Measurements from ENCODE around the gene MRPL53. TPM values are rescaled to one million over a fixed set of nuclear protein-coding genes. Genes with fewer than 3 reads are reported as not detected.
A peak's percentile ranks its signal among the peaks of the same experiment; 100 is the strongest.

The MRPL53 gene
- total RNA-seq, 1 experiment from 2014 or later, result 65.4 TPM

GRCh38 chr2:74454654-74455511 lies 17.6 kb downstream of the MRPL53 start, which contains the start of gene INO80B:
Gene INO80B (plus strand): TSS chr2:74455087. CDS start chr2:74455117, 30 bp downstream.
- peaks cover 12 to 50% of the 10 kb centered on the region in 2 experiments for H3K4me1 ChIP-seq (ENCODE audit: control insufficient read depth in 1 of 2, insufficient read depth in 2 of 2, low read length in 2 of 2)
- ChIA-PET CTCF (interaction anchor here (0.9 to 1.3 kb wide), 2 partner anchors 29 to 78 kb away, joined by 4 to 10 read pairs; partner anchors contain the start of genes CCDC142 and TTC31), POLR2A (interaction anchor here (0.7 to 2.1 kb wide), 7 partner anchors 10 to 63 kb away, joined by 3 to 10 read pairs (median 5); partner anchors contain the start of genes MOGS, PCGF1 and RTKN), RAD21 (ENCODE audit: low non-redundant PET in 1 of 2, low total read pairs in 2 of 2, uncharacterized antibody in 2 of 2, unreplicated experiment in 2 of 2) (no interaction called here)
- H3K79me2 ChIP-seq (ENCODE audit: insufficient read depth, low read length), result peaks cover 11% of the 10 kb centered on the region; the same call in 1 of the 2 replicates
- H2AFZ ChIP-seq (ENCODE audit: low read depth, low read length, poor library complexity, severe bottlenecking), result peak within 1 kb of the TSS; percentile 95
- no peaks in the 10 kb centered on the region for H3K9me2 ChIP-seq (ENCODE audit: insufficient read depth)
- DNase-seq (ENCODE audit: low read depth, low spot score) (peak; percentile 98), ATAC-seq (peak; percentile 50)
- no peaks in the 10 kb centered on the region for H3K27me3 ChIP-seq (ENCODE audit: insufficient read depth, low read length)
- H3K9ac ChIP-seq (ENCODE audit: low read length), result peak within 1 kb of the TSS; percentile 72
- H3K4me2 ChIP-seq (ENCODE audit: low read length), result peak within 1 kb of the TSS; percentile 74
- no peaks in the 10 kb centered on the region for H3K9me3 ChIP-seq (ENCODE audit: control insufficient read depth in 1 of 2, insufficient read depth in 1 of 2, low read depth in 1 of 2, low read length in 2 of 2)
- no peaks in the 10 kb centered on the region for H4K20me1 ChIP-seq (ENCODE audit: insufficient read depth)
- H3K4me3 ChIP-seq (replicated peaks in 1 of 2; ENCODE audit: low read depth in 1 of 2, low read length in 2 of 2), result peak within 1 kb of the TSS; percentile 81 to 84
- peaks cover 0 to 2% of the 10 kb centered on the region in 2 experiments; a peak in 1 of 4 replicates for H3K36me3 ChIP-seq (ENCODE audit: control insufficient read depth in 1 of 2, insufficient read depth in 2 of 2, low read length in 2 of 2)
- TF ChIP-seq POLR2A (IDR thresholded peaks at IDR 0.05; ENCODE audit: borderline replicate concordance, extremely low read depth, insufficient read depth, insufficient read length) (peak; percentile 83), ZFX (IDR thresholded peaks at IDR 0.05) (no peak), YY1 (IDR thresholded peaks at IDR 0.05; ENCODE audit: extremely low read depth, insufficient replicate concordance, low read depth, low read length) (peak; percentile 99), CBX3 (IDR thresholded peaks at IDR 0.05; ENCODE audit: low read depth) (no peak), SRF (IDR thresholded peaks at IDR 0.05; ENCODE audit: low read depth) (no peak), SIN3A (IDR thresholded peaks at IDR 0.05; ENCODE audit: low read depth) (no peak), FOSL1 (IDR thresholded peaks at IDR 0.05; ENCODE audit: low read depth) (no peak), POLR2AphosphoS5 (IDR thresholded peaks at IDR 0.05; ENCODE audit: low read depth, low read length) (peak; percentile 79), TCF7L2 (IDR thresholded peaks at IDR 0.05; ENCODE audit: borderline replicate concordance, extremely low read depth, insufficient read depth, insufficient read length) (peak; percentile 36)
- TF ChIP-seq, protein P1, sequence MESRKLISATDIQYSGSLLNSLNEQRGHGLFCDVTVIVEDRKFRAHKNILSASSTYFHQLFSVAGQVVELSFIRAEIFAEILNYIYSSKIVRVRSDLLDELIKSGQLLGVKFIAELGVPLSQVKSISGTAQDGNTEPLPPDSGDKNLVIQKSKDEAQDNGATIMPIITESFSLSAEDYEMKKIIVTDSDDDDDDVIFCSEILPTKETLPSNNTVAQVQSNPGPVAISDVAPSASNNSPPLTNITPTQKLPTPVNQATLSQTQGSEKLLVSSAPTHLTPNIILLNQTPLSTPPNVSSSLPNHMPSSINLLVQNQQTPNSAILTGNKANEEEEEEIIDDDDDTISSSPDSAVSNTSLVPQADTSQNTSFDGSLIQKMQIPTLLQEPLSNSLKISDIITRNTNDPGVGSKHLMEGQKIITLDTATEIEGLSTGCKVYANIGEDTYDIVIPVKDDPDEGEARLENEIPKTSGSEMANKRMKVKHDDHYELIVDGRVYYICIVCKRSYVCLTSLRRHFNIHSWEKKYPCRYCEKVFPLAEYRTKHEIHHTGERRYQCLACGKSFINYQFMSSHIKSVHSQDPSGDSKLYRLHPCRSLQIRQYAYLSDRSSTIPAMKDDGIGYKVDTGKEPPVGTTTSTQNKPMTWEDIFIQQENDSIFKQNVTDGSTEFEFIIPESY (IDR thresholded peaks at IDR 0.05; ENCODE audit: extremely low read depth, insufficient replicate concordance, low read length), result peak; percentile 78
- intact Hi-C loops (cut with micrococcal nuclease), result loop anchor here (1.0 to 10.0 kb wide), 4 partner anchors 15 to 1220 kb away; partner anchors contain the start of genes AUP1, CCDC142, CCT7 and HTRA2
- H3K27ac ChIP-seq (ENCODE audit: low read depth, low read length), result peak within 1 kb of the TSS; percentile 27
- TSS peak; percentile 37 for BruUV-seq (replicated peaks)
